GM12878 (cell line): Measurements from ENCODE around the gene NUP37. TPM values are rescaled to one million over a fixed set of nuclear protein-coding genes. Genes with fewer than 3 reads are reported as not detected.
A peak's percentile ranks its signal among the peaks of the same experiment; 100 is the strongest.

Source experiments
- ATAC-seq: fragments of 200-7000 bp; cut with Tn5 transposase; 3 replicates; pipeline ENCODE4 v1.9.1; 2020; ENCODE audit warnings: mild to moderate bottlenecking, moderate library complexity
- BruUV-seq: library from RNA; stranded (reverse); fragments of 400-500 nt; replicated peaks from 2 replicates; lab custom pipeline; 2021; lab: Mats Ljungman, UMichigan
- CTCF ChIA-PET: fragments of 300-600 bp; sonication (Branson Sonifier 250); formaldehyde crosslinking; extraction: SDS; loops from one replicate; lab custom pipeline; 2021; ENCODE audit warnings: inconsistent platforms; lab: Yijun Ruan, JAX
- POLR2A ChIA-PET: fragments of 350-600 bp; formaldehyde crosslinking; extraction: SDS; loops from one replicate; lab custom pipeline; 2021; ENCODE audit warnings: inconsistent platforms; lab: Charles Lee
- RAD21 ChIA-PET: fragments of 300-600 bp; sonication (Branson Sonifier 250); formaldehyde crosslinking; loops from one replicate; lab custom pipeline; 2023; ENCODE audit warnings: antibody characterized with exemption; ENCODE audit not compliant: unreplicated experiment; lab: Charles Lee
- SMC1A ChIA-PET: fragments of 300-600 bp; sonication (Branson Sonifier 250); formaldehyde crosslinking; loops from one replicate; lab custom pipeline; 2023; ENCODE audit not compliant: unreplicated experiment, uncharacterized antibody; lab: Charles Lee
- DNase-seq: peaks from one replicate; pipeline ENCODE4 v3.0.0-alpha.2; 2011; ENCODE audit warnings: low read depth, low spot score
- FAIRE-seq: peaks from 3 replicates; lab custom pipeline; 2011; peaks lifted over from hg19 to GRCh38; lab: Jason Lieb, UNC
- H2AFZ ChIP-seq: 2 replicates; pipeline ENCODE4 v1.6.0; 2011; ENCODE audit warnings: low read depth, low read length, control low read depth; ENCODE audit not compliant: control insufficient read depth
- H3K27ac ChIP-seq: 2 replicates; pipeline ENCODE4 v1.5.1; 2011; ENCODE audit warnings: control low read depth; ENCODE audit not compliant: control insufficient read depth, insufficient read depth
- H3K27me3 ChIP-seq, 2 experiments: replicated peaks in 1 of 2; 2 replicates each; pipeline versions ENCODE4 v1.6.0 to v1.6.1; 2011; ENCODE audit warnings: low read length in 1 of 2; ENCODE audit not compliant: control insufficient read depth in 2 of 2, insufficient read depth in 2 of 2
- H3K36me3 ChIP-seq, 2 experiments: 2 replicates each; pipeline ENCODE4 v1.5.1; 2011; ENCODE audit warnings: low read length in 1 of 2; ENCODE audit not compliant: control insufficient read depth in 2 of 2, insufficient read depth in 2 of 2
- H3K4me1 ChIP-seq: 2 replicates; pipeline ENCODE4 v1.6.1; 2011; ENCODE audit warnings: mild to moderate bottlenecking, low read length, moderate library complexity, mixed read lengths; ENCODE audit not compliant: control insufficient read depth, insufficient read depth
- H3K4me2 ChIP-seq: 2 replicates; pipeline ENCODE4 v1.6.0; 2011; ENCODE audit warnings: control low read depth; ENCODE audit not compliant: control insufficient read depth, insufficient read depth
- H3K4me3 ChIP-seq: fragments of 200-600 bp; sonication (generic); 2 replicates; pipeline ENCODE4 v1.5.1; 2016
- H3K79me2 ChIP-seq: 2 replicates; pipeline ENCODE4 v1.6.0; 2011; ENCODE audit warnings: low read length; ENCODE audit not compliant: control insufficient read depth, insufficient read depth
- H3K9ac ChIP-seq: 2 replicates; pipeline ENCODE4 v1.8.0; 2011; ENCODE audit warnings: low read length, control low read depth, mixed read lengths; ENCODE audit not compliant: control insufficient read depth, insufficient read depth
- H3K9me3 ChIP-seq: replicated peaks from 3 replicates; pipeline ENCODE4 v1.5.1; 2011; ENCODE audit warnings: mild to moderate bottlenecking, low read length; ENCODE audit not compliant: control insufficient read depth, insufficient read depth
- H4K20me1 ChIP-seq: 2 replicates; pipeline ENCODE4 v1.6.0; 2011; ENCODE audit not compliant: control insufficient read depth, insufficient read depth
- ASH2L ChIP-seq: fragments of 300-600, 200-600 bp; sonication (generic); IDR thresholded peaks from 2 replicates; pipeline ENCODE4 v1.6.1; 2017; ENCODE audit warnings: low read depth, mild to moderate bottlenecking, borderline replicate concordance
- ESRRA ChIP-seq: IDR thresholded peaks from 2 replicates; pipeline ENCODE4 v1.6.1; 2012; ENCODE audit warnings: mild to moderate bottlenecking, low read length, improper control_type of control experiment
- ETV6 ChIP-seq, 2 experiments: fragments of 450-650 bp in 1 of 2; IDR thresholded peaks in 1 of 2; conservative IDR thresholded peaks in 1 of 2; 2 replicates each; pipeline ENCODE4 v1.6.1; 2014; ENCODE audit warnings: antibody characterized with exemption in 1 of 2, borderline replicate concordance in 1 of 2, low read depth in 1 of 2, mild to moderate bottlenecking in 1 of 2, moderate library complexity in 1 of 2
- HDAC2 ChIP-seq: fragments of 200-600 bp; sonication (generic); IDR thresholded peaks from 2 replicates; pipeline ENCODE4 v1.6.1; 2017
- MYB ChIP-seq: fragments of 150-350 bp; IDR thresholded peaks from 2 replicates; pipeline ENCODE4 v1.6.1; 2014; ENCODE audit warnings: mild to moderate bottlenecking, low read depth, low read length, borderline replicate concordance
- NR2C2 ChIP-seq: IDR thresholded peaks from 2 replicates; pipeline ENCODE4 v1.6.1; 2011; ENCODE audit warnings: borderline replicate concordance, low read depth; ENCODE audit not compliant: control insufficient read depth, insufficient read length
- RAD21 ChIP-seq: IDR thresholded peaks from 2 replicates; pipeline ENCODE4 v1.6.1; 2011; ENCODE audit warnings: mild to moderate bottlenecking, low read depth, low read length, moderate library complexity; ENCODE audit not compliant: insufficient read depth
- RBBP5 ChIP-seq: fragments of 200-600 bp; sonication (generic); conservative IDR thresholded peaks from 2 replicates; pipeline ENCODE4 v1.6.1; 2016
- SMC3 ChIP-seq: IDR thresholded peaks from 2 replicates; pipeline ENCODE4 v1.6.1; 2011; ENCODE audit warnings: low read length, improper control_type of control experiment, borderline replicate concordance
- STAT1 ChIP-seq: fragments of 450-650 bp; conservative IDR thresholded peaks from 2 replicates; pipeline ENCODE4 v1.6.1; 2014; ENCODE audit warnings: antibody characterized with exemption, mild to moderate bottlenecking
- STAT3 ChIP-seq: IDR thresholded peaks from 2 replicates; pipeline ENCODE4 v1.6.1; 2011; ENCODE audit warnings: low read depth, low read length, improper control_type of control experiment
- TAF1 ChIP-seq: IDR thresholded peaks from 2 replicates; pipeline ENCODE4 v1.6.1; 2011; ENCODE audit warnings: mild to moderate bottlenecking, low read depth, low read length, borderline replicate concordance
- WRNIP1 ChIP-seq: IDR thresholded peaks from 2 replicates; pipeline ENCODE4 v1.6.1; 2011; ENCODE audit warnings: low read depth, low read length, improper control_type of control experiment, borderline replicate concordance
- WGBS: methylation state at CpG from one replicate; pipeline ENCODE4 v1.1.6; 2016; ENCODE audit warnings: low lambda C conversion rate; ENCODE audit not compliant: insufficient replicate concordance, insufficient coverage; ENCODE audit errors: missing lambda C conversion rate; 5-methylcytosine and 5-hydroxymethylcytosine counted together
- in situ Hi-C: fragments of 300-500 bp; cut with MboI; formaldehyde crosslinking; loops from 9 replicates; pipeline ENCODE4 v1.14.3; 2018; ENCODE audit warnings: mixed read lengths
- intact Hi-C: fragments of 100-400 bp; cut with micrococcal nuclease; formaldehyde crosslinking; loops from one replicate; pipeline ENCODE4 v1.14.2; 2022; ENCODE audit not compliant: unreplicated experiment
- polyA plus RNA-seq, 11 experiments: library from polyadenylated mRNA; depleted of rRNA in 4 of 11; unstranded in 6 of 11; stranded (reverse) in 5 of 11; fragments of >200 nt; fragmentation: Nextera tagmentation in 4 of 11; fragmentation: Illumina TruSeq in 1 of 11; extraction: Ambion mirVana in 4 of 11; extraction: Trizol in 1 of 11; gene quantifications; 1 replicate in 1 of 11; 2 replicates in 10 of 11; pipeline versions ENCODE4 v1.2.1 to v1.2.3, GENCODE V29; 2011 to 2016; ENCODE audit warnings: inconsistent platforms in 2 of 11, missing spikeins in 2 of 11, low read depth in 1 of 11
- total RNA-seq, 4 experiments: library from RNA; depleted of rRNA in 3 of 4; stranded (reverse); fragments of >200 nt in 3 of 4; fragmentation: Illumina TruSeq in 1 of 4; extraction: Trizol in 1 of 4; gene quantifications; 2 replicates each; pipeline versions ENCODE4 v1.2.1 to v1.2.3, GENCODE V29; 2013 to 2021
- TF ChIP-seq, protein P1 (sequence below): IDR thresholded peaks from 2 replicates; pipeline ENCODE4 v1.6.1; 2011; ENCODE audit warnings: borderline replicate concordance, low read depth, mild to moderate bottlenecking, moderate library complexity, low read length; ENCODE audit not compliant: insufficient read depth, poor library complexity, severe bottlenecking
- TF ChIP-seq, protein P2 (sequence below): IDR thresholded peaks from 2 replicates; pipeline ENCODE4 v1.6.1; 2011; ENCODE audit warnings: borderline replicate concordance, low read depth, mild to moderate bottlenecking, moderate library complexity, mixed read lengths, low read length; ENCODE audit not compliant: insufficient read depth; ENCODE audit errors: extremely low read length
- TF ChIP-seq, protein P3 (sequence below): fragments of 450-650 bp; IDR thresholded peaks from 2 replicates; pipeline ENCODE4 v1.6.1; 2018; ENCODE audit warnings: mild to moderate bottlenecking, low read depth, moderate library complexity; ENCODE audit not compliant: partially characterized antibody

The NUP37 gene
- total and polyA plus RNA-seq, 10 of the 15 experiments (the other 5 are each of a cell fraction or from before 2014, with no cell fraction given) = 51.8 to 250 (median 99.6) TPM

DNA sequence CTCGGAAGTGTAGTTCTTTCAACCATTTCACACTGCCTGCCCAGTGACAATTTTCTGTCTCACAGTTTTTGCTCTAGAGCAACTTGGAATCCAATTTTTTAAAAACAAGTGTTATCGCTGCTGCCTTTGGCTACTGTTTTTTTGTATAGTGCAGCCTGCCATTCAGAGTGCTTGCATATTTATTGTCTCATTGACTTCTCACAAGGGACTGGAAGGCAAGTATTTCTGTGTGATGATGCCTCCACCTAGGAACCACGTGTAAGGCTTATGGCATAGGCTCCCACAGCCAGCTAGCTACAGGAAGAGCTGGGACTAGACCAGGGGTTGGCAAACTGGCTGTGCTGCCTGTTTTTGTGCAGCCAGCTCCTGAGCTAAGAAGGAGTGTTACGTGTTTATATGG lies 972 bp upstream of the NUP37 start (continued):
- TF ChIP-seq, protein P1, sequence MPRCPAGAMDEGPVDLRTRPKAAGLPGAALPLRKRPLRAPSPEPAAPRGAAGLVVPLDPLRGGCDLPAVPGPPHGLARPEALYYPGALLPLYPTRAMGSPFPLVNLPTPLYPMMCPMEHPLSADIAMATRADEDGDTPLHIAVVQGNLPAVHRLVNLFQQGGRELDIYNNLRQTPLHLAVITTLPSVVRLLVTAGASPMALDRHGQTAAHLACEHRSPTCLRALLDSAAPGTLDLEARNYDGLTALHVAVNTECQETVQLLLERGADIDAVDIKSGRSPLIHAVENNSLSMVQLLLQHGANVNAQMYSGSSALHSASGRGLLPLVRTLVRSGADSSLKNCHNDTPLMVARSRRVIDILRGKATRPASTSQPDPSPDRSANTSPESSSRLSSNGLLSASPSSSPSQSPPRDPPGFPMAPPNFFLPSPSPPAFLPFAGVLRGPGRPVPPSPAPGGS = no peak
- no peak for TF ChIP-seq STAT1
- TF ChIP-seq MYB = no peak
- TF ChIP-seq TAF1 = no peak
- no peak for TF ChIP-seq STAT3
- TF ChIP-seq ESRRA = no peak
- no peak for TF ChIP-seq HDAC2
- no peak for TF ChIP-seq NR2C2
- no peak for TF ChIP-seq WRNIP1
- TF ChIP-seq, protein P2, sequence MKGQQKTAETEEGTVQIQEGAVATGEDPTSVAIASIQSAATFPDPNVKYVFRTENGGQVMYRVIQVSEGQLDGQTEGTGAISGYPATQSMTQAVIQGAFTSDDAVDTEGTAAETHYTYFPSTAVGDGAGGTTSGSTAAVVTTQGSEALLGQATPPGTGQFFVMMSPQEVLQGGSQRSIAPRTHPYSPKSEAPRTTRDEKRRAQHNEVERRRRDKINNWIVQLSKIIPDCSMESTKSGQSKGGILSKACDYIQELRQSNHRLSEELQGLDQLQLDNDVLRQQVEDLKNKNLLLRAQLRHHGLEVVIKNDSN = no peak

DNA sequence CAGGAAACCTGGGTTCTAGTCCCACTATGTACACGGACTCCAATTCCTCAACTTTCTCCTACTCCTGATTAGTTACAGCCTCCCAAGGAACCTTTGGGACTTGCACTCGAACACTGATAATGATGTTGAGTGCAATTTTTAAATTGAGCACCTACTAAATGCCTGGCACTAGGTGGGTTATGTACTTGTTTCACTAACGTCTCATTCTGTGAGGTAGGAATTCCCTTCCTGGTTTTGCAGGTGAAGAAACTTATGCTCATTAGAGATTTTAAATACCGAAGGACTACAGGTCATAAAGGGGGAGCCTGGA lies 605 bp upstream of the NUP37 start:
- Histone ChIP-seq H3K79me2 (peaks cover 53% of the 10 kb centered on the region), H3K27me3 (no peaks in the 10 kb centered on the region), H3K36me3 (peaks cover 0 to under 1% of the 10 kb centered on the region in 2 experiments; a peak in 1 of 4 replicates), H3K4me2 (peak overlapping the region; percentile 53), H3K9ac (peak overlapping the region; percentile 75), H3K27ac (peak overlapping the region; percentile 86), H2AFZ (peak overlapping the region; percentile 95), H4K20me1 (no peaks in the 10 kb centered on the region), H3K4me3 (peak overlapping the region; percentile 88), H3K4me1 (no peaks in the 10 kb centered on the region), H3K9me3 (no peaks in the 10 kb centered on the region)
- in situ Hi-C loops (no loop called here), intact Hi-C loops (loop anchor here (5.0 kb wide), 3 partner anchors 58 to 362 kb away; partner anchors contain the start of genes IGF1 and WASHC3)
- SMC1A ChIA-PET = interaction anchor here (0.6 to 2.4 kb wide), 7 partner anchors 20 to 363 kb away, joined by 3 to 8 read pairs (median 4); partner anchors contain the start of gene WASHC3
- DNase-seq (no peak), FAIRE-seq (peak; percentile 31), ATAC-seq (no peak)
- no TSS peak for BruUV-seq
- RAD21 ChIA-PET = interaction anchor here (1.1 to 2.0 kb wide), 4 partner anchors 20 to 423 kb away, joined by 3 to 4 read pairs (median 4); no protein-coding TSS in a partner anchor
- WGBS = 0% methylated on average over 4 of the region's 4 CpGs
- CTCF ChIA-PET = interaction anchor here (1.3 kb wide), 1 partner anchor 363 kb away, joined by 8 read pairs; no protein-coding TSS in a partner anchor
- POLR2A ChIA-PET = interaction anchor here (1.2 to 1.4 kb wide), 2 partner anchors 24 to 59 kb away, joined by 3 to 5 read pairs; partner anchors contain the start of gene WASHC3
- TF ChIP-seq SMC3 (no peak), RAD21 (no peak), ETV6 (conservative IDR thresholded peaks at IDR 0.05 in 1 of 2, IDR thresholded peaks at IDR 0.05 in 1 of 2; ENCODE audit: borderline replicate concordance in 1 of 2, low read depth in 1 of 2) (no peak), RBBP5 (no peak), ASH2L (no peak)
- TF ChIP-seq, protein P3, sequence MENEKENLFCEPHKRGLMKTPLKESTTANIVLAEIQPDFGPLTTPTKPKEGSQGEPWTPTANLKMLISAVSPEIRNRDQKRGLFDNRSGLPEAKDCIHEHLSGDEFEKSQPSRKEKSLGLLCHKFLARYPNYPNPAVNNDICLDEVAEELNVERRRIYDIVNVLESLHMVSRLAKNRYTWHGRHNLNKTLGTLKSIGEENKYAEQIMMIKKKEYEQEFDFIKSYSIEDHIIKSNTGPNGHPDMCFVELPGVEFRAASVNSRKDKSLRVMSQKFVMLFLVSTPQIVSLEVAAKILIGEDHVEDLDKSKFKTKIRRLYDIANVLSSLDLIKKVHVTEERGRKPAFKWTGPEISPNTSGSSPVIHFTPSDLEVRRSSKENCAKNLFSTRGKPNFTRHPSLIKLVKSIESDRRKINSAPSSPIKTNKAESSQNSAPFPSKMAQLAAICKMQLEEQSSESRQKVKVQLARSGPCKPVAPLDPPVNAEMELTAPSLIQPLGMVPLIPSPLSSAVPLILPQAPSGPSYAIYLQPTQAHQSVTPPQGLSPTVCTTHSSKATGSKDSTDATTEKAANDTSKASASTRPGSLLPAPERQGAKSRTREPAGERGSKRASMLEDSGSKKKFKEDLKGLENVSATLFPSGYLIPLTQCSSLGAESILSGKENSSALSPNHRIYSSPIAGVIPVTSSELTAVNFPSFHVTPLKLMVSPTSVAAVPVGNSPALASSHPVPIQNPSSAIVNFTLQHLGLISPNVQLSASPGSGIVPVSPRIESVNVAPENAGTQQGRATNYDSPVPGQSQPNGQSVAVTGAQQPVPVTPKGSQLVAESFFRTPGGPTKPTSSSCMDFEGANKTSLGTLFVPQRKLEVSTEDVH = no peak
